ENCODE measurements around the gene ANKS1B.

Gene ANKS1B

GRCh38 chr12:99875081-99875480, 109.7 kb downstream of the ANKS1B start:
- Histone ChIP-seq H3K36me3 (ENCODE audit: control insufficient read depth in 2 of 2, insufficient read depth in 2 of 2, low read length in 2 of 2) (no peaks in the 10 kb centered on the region), H3K27me3 (ENCODE audit: control insufficient read depth in 1 of 2, insufficient read depth in 2 of 2, low read length in 2 of 2) (no peaks in the 10 kb centered on the region), H3K27ac (ENCODE audit: low read length) (no peak overlapping the region), H3K9ac (ENCODE audit: low read length in 2 of 2) (no peak overlapping the region), H3K9me3 (ENCODE audit: control insufficient read depth in 2 of 2, low read length in 2 of 2) (peaks cover 0 to 3% of the 10 kb centered on the region in 2 donors), H3K4me3 (ENCODE audit: low read length in 2 of 2) (no peak overlapping the region), H3K4me1 (ENCODE audit: control insufficient read depth, insufficient read depth, low read length) (no peaks in the 10 kb centered on the region)

DNA sequence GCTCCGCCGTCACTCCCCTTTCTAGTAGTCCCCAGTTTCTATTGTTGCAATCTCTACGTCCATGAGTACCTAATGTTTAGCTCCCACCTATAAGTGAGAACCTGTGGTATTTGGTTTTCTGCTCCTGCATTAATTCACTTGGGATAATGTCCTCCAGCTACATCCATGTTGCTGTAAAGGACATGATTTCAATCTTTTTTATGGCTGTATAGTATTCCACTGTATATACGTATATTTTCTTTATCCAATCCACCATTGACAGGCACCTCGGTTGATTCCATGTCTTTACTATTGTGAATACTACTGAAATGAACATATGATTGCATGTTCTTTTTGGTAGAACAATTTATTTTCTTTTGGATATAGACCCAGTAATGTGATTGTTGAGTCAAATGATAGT, 114.7 kb downstream of the ANKS1B start:
- Histone ChIP-seq H3K4me1 (ENCODE audit: control insufficient read depth, insufficient read depth, low read length) (no peaks in the 10 kb centered on the region), H3K9me3 (ENCODE audit: control insufficient read depth in 2 of 2, low read length in 2 of 2) (peaks cover 0 to 5% of the 10 kb centered on the region in 2 donors), H3K36me3 (ENCODE audit: control insufficient read depth in 2 of 2, insufficient read depth in 2 of 2, low read length in 2 of 2) (no peaks in the 10 kb centered on the region), H3K27me3 (ENCODE audit: control insufficient read depth in 1 of 2, insufficient read depth in 2 of 2, low read length in 2 of 2) (no peaks in the 10 kb centered on the region), H3K4me3 (ENCODE audit: low read length in 2 of 2) (no peak overlapping the region), H3K27ac (ENCODE audit: low read length) (no peak overlapping the region), H3K9ac (ENCODE audit: low read length in 2 of 2) (no peak overlapping the region)

DNA sequence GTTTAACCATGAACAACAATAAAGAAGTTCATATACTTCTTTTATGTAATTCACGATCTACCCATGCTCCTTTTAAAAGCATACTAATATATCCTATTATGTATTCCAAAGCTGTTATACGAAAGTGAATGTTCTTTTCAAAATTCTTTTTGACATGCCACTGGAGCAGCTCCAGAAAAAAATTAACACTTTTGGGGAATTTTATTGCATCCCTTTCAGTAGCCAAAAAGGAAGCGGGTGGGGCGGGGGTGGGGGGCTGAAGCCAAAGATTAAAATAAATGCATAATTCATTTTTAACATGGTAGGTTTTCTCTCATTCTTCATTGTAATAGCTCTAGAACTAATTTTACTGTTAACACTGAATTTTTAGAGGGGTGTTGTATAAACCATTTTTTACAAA, 123.0 kb downstream of the ANKS1B start:
- Histone ChIP-seq H3K9me3 (ENCODE audit: control insufficient read depth in 2 of 2, low read length in 2 of 2) (no peaks in the 10 kb centered on the region), H3K27me3 (ENCODE audit: control insufficient read depth in 1 of 2, insufficient read depth in 2 of 2, low read length in 2 of 2) (no peaks in the 10 kb centered on the region), H3K4me3 (ENCODE audit: low read length in 2 of 2) (no peak overlapping the region), H3K4me1 (ENCODE audit: control insufficient read depth, insufficient read depth, low read length) (no peaks in the 10 kb centered on the region), H3K36me3 (ENCODE audit: control insufficient read depth in 2 of 2, insufficient read depth in 2 of 2, low read length in 2 of 2) (no peaks in the 10 kb centered on the region), H3K27ac (ENCODE audit: low read length) (no peak overlapping the region), H3K9ac (ENCODE audit: low read length in 2 of 2) (no peak overlapping the region)

GRCh38 chr12:99859126-99859525, 125.6 kb downstream of the ANKS1B start:
- H3K27ac ChIP-seq (ENCODE audit: low read length) = no peak overlapping the region
- no peaks in the 10 kb centered on the region for H3K4me1 ChIP-seq (ENCODE audit: control insufficient read depth, insufficient read depth, low read length)
- no peaks in the 10 kb centered on the region for H3K27me3 ChIP-seq (ENCODE audit: control insufficient read depth in 1 of 2, insufficient read depth in 2 of 2, low read length in 2 of 2)
- H3K9ac ChIP-seq (ENCODE audit: low read length in 2 of 2) = no peak overlapping the region
- H3K4me3 ChIP-seq (ENCODE audit: low read length in 2 of 2) = no peak overlapping the region
- no peaks in the 10 kb centered on the region for H3K36me3 ChIP-seq (ENCODE audit: control insufficient read depth in 2 of 2, insufficient read depth in 2 of 2, low read length in 2 of 2)
- no peaks in the 10 kb centered on the region for H3K9me3 ChIP-seq (ENCODE audit: control insufficient read depth in 2 of 2, low read length in 2 of 2)

DNA sequence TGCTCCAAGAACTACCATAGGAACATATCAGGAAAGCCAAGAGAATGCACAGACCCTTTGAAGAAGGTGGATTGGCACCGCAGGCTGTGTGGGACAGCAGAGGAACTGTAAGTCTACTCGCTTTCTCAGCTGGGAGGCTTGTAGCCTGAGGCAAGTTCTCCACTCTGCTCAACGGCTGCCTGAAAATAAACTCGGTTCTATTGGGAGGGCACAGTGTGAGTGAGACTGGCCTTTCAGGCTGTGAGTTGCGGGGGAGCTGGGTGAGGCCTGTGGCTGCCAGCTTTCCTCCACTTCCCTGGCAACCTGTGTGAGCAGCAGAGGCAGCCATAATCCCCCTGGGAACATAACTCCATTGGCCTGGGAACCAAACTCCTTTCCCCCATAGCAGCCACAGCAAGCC, 132.1 kb downstream of the ANKS1B start:
- no peaks in the 10 kb centered on the region for H3K27me3 ChIP-seq (ENCODE audit: control insufficient read depth in 1 of 2, insufficient read depth in 2 of 2, low read length in 2 of 2)
- H3K9ac ChIP-seq (ENCODE audit: low read length in 2 of 2) = no peak overlapping the region
- no peak overlapping the region for H3K27ac ChIP-seq (ENCODE audit: low read length)
- H3K9me3 ChIP-seq (ENCODE audit: control insufficient read depth in 2 of 2, low read length in 2 of 2) = no peaks in the 10 kb centered on the region
- no peaks in the 10 kb centered on the region for H3K4me1 ChIP-seq (ENCODE audit: control insufficient read depth, insufficient read depth, low read length)
- H3K36me3 ChIP-seq (ENCODE audit: control insufficient read depth in 2 of 2, insufficient read depth in 2 of 2, low read length in 2 of 2) = no peaks in the 10 kb centered on the region
- no peak overlapping the region for H3K4me3 ChIP-seq (ENCODE audit: low read length in 2 of 2)

DNA sequence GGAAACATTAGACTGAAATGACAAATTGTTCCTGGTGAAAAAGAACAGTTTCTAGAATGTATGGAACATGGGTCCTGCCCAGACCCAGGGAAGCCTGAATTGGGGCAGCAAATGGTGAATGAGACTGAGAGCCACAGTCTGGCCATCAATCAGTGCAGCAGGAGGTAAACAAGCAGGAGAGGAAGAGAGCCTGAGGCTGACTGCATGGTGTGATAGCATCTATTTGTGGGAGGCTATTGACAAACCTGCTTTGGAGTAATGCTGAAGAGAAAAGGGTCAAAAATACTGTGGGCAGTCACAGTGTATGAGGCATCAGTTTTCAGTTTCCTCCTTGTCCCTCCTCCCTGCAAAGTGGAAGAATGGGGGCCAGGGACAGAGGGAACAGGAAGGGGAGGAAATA, 136.8 kb downstream of the ANKS1B start:
- no peaks in the 10 kb centered on the region for H3K36me3 ChIP-seq (ENCODE audit: control insufficient read depth in 2 of 2, insufficient read depth in 2 of 2, low read length in 2 of 2)
- H3K4me3 ChIP-seq (ENCODE audit: low read length in 2 of 2) = no peak overlapping the region
- no peaks in the 10 kb centered on the region for H3K4me1 ChIP-seq (ENCODE audit: control insufficient read depth, insufficient read depth, low read length)
- H3K27ac ChIP-seq (ENCODE audit: low read length) = no peak overlapping the region
- H3K9ac ChIP-seq (ENCODE audit: low read length in 2 of 2) = no peak overlapping the region
- H3K27me3 ChIP-seq (ENCODE audit: control insufficient read depth in 1 of 2, insufficient read depth in 2 of 2, low read length in 2 of 2) = no peaks in the 10 kb centered on the region
- no peaks in the 10 kb centered on the region for H3K9me3 ChIP-seq (ENCODE audit: control insufficient read depth in 2 of 2, low read length in 2 of 2)

DNA sequence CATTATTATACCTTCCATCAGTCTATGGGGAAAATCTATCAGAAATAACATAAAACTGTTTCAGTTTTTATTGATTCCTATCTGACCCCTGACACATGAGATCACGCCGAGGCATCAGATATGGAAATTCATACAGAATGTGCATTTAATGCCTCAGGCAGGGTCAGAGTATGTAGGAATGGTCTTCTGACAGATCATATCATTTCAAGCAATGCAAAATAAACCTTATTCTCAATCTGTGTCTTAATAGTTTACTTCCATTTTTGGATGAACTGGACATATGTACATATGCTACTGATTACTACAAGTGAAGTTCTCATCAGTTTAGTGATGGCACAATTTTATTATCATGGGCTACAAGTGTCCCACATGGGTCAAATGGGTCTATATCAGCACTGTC, 150.0 kb downstream of the ANKS1B start:
- no peak overlapping the region for H3K27ac ChIP-seq (ENCODE audit: low read length)
- H3K27me3 ChIP-seq (ENCODE audit: control insufficient read depth in 1 of 2, insufficient read depth in 2 of 2, low read length in 2 of 2) = no peaks in the 10 kb centered on the region
- H3K4me1 ChIP-seq (ENCODE audit: control insufficient read depth, insufficient read depth, low read length) = no peaks in the 10 kb centered on the region
- H3K36me3 ChIP-seq (ENCODE audit: control insufficient read depth in 2 of 2, insufficient read depth in 2 of 2, low read length in 2 of 2) = no peaks in the 10 kb centered on the region
- no peak overlapping the region for H3K4me3 ChIP-seq (ENCODE audit: low read length in 2 of 2)
- no peaks in the 10 kb centered on the region for H3K9me3 ChIP-seq (ENCODE audit: control insufficient read depth in 2 of 2, low read length in 2 of 2)
- H3K9ac ChIP-seq (ENCODE audit: low read length in 2 of 2) = no peak overlapping the region

- Histone ChIP-seq H3K9me3 (ENCODE audit: control insufficient read depth in 2 of 2, low read length in 2 of 2) (no peaks in the 10 kb centered on the region), H3K9ac (ENCODE audit: low read length in 2 of 2) (no peak overlapping the region), H3K4me3 (ENCODE audit: low read length in 2 of 2) (no peak overlapping the region), H3K36me3 (ENCODE audit: control insufficient read depth in 2 of 2, insufficient read depth in 2 of 2, low read length in 2 of 2) (no peaks in the 10 kb centered on the region), H3K4me1 (ENCODE audit: control insufficient read depth, insufficient read depth, low read length) (no peaks in the 10 kb centered on the region), H3K27me3 (ENCODE audit: control insufficient read depth in 1 of 2, insufficient read depth in 2 of 2, low read length in 2 of 2) (no peaks in the 10 kb centered on the region), H3K27ac (ENCODE audit: low read length) (no peak overlapping the region)
Observed at GRCh38 chr12:99833397-99833796, 151.3 kb downstream of the ANKS1B start.

- Histone ChIP-seq H3K9ac (ENCODE audit: low read length in 2 of 2) (peak overlapping the region; percentile 3 to 7), H3K27ac (ENCODE audit: low read length) (no peak overlapping the region), H3K9me3 (ENCODE audit: control insufficient read depth in 2 of 2, low read length in 2 of 2) (no peaks in the 10 kb centered on the region), H3K27me3 (ENCODE audit: control insufficient read depth in 1 of 2, insufficient read depth in 2 of 2, low read length in 2 of 2) (no peaks in the 10 kb centered on the region), H3K36me3 (ENCODE audit: control insufficient read depth in 2 of 2, insufficient read depth in 2 of 2, low read length in 2 of 2) (no peaks in the 10 kb centered on the region), H3K4me3 (ENCODE audit: low read length in 2 of 2) (peak overlapping the region; percentile 58 to 65), H3K4me1 (ENCODE audit: control insufficient read depth, insufficient read depth, low read length) (no peaks in the 10 kb centered on the region)
Observed at GRCh38 chr12:99824900-99825542, 159.7 kb downstream of the ANKS1B start.

DNA sequence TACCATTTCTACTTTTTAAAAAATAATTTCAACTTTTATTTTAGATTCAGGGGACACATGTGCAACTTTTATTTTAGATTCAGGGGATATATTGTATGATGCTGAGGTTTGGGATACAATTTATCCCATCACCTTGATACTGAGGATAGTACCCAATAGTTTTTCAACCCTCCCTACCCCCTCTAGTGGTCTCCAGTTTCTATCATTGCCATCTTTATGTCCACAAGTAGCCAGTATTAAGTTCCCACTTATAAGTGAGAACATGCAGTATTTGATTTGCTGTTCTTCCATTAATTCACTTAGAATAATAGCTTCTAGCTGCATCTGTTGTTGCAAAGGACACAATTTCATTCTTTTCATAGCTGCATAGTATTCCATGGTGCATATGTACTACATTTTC, 162.5 kb downstream of the ANKS1B start:
- no peaks in the 10 kb centered on the region for H3K4me1 ChIP-seq (ENCODE audit: control insufficient read depth, insufficient read depth, low read length)
- H3K9ac ChIP-seq (ENCODE audit: low read length in 2 of 2) = no peak overlapping the region
- no peaks in the 10 kb centered on the region for H3K27me3 ChIP-seq (ENCODE audit: control insufficient read depth in 1 of 2, insufficient read depth in 2 of 2, low read length in 2 of 2)
- no peak overlapping the region for H3K27ac ChIP-seq (ENCODE audit: low read length)
- H3K36me3 ChIP-seq (ENCODE audit: control insufficient read depth in 2 of 2, insufficient read depth in 2 of 2, low read length in 2 of 2) = no peaks in the 10 kb centered on the region
- H3K4me3 ChIP-seq (ENCODE audit: low read length in 2 of 2) = no peak overlapping the region
- no peaks in the 10 kb centered on the region for H3K9me3 ChIP-seq (ENCODE audit: control insufficient read depth in 2 of 2, low read length in 2 of 2)

GRCh38 chr12:99810718-99811593, 173.8 kb downstream of the ANKS1B start:
- Histone ChIP-seq H3K9me3 (ENCODE audit: control insufficient read depth in 2 of 2, low read length in 2 of 2) (no peaks in the 10 kb centered on the region), H3K4me1 (ENCODE audit: control insufficient read depth, insufficient read depth, low read length) (no peaks in the 10 kb centered on the region), H3K4me3 (ENCODE audit: low read length in 2 of 2) (no peak overlapping the region), H3K36me3 (ENCODE audit: control insufficient read depth in 2 of 2, insufficient read depth in 2 of 2, low read length in 2 of 2) (peaks cover 2 to 3% of the 10 kb centered on the region in 2 donors), H3K9ac (ENCODE audit: low read length in 2 of 2) (no peak overlapping the region), H3K27ac (ENCODE audit: low read length) (no peak overlapping the region), H3K27me3 (ENCODE audit: control insufficient read depth in 1 of 2, insufficient read depth in 2 of 2, low read length in 2 of 2) (no peaks in the 10 kb centered on the region)

Data from stomach smooth muscle (tissue), 2 donors.